Cortex of kidney (tissue), 1 donor: Measurements from ENCODE around the gene C11orf52.
"Not testable (repeated sequence)": the region's sequence is repeated elsewhere in the genome, so short reads cannot be mapped to it uniquely, and the experiment has no call there.

Source experiments
- DNase-seq: peaks from one replicate; lab custom pipeline; 2025; lab: John Stamatoyannopoulos, UW

C11orf52 gene

DNA sequence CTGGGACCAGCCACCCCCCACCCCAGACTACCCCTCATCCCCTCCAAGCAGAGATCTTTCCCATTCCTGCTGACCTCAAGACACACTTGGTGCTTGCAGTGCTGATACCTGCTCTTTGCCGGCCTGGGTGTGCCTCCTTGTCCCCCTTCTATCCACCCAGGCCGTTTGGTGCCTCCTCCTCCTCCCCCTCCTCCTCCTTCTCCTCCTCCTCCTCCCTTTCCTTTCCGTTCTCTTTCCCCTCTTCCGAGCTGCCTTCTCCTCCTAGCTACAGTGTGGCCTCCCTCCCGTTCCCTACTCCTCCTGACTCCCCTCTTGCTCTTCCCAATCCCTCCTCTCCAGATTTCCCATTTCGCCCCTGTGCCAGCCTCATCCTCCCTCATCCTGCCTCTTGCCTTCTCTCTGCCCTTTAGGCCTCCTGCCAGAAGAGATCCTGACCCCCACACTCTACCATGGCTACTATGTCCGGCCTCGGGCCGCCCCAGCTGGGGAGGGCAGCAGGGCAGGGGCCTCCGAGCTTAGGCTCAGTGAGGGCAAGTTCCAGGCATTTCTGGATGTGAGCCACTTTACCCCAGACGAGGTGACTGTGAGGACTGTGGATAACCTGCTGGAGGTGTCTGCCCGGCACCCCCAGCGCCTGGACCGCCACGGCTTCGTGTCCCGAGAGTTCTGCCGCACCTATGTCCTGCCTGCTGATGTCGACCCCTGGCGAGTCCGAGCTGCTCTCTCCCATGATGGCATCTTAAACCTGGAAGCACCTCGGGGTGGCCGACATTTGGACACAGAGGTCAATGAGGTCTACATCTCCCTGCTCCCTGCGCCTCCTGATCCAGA lies 5.5 kb upstream of the C11orf52 start:
- DNase-seq = no peak

DNA sequence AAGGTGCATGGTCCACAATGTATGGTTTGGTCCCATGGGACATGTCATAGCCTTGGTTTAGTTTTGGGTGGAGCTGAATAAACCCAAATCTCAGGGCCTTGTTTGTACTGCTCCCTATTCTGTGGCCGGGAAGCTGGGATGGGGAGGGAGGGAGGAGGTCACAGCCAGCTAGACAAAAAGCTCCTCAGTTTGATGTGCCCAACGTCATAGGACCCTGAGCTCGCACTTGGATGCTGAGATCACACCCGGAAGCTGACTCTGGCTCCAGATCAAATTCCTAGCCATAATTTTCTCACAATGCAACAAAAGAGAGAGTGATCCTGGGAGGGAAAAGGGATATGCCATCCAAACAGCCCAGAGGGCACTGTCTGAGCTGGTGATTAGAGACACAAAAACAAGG lies 4.7 kb upstream of the C11orf52 start:
- no peak for DNase-seq

DNA sequence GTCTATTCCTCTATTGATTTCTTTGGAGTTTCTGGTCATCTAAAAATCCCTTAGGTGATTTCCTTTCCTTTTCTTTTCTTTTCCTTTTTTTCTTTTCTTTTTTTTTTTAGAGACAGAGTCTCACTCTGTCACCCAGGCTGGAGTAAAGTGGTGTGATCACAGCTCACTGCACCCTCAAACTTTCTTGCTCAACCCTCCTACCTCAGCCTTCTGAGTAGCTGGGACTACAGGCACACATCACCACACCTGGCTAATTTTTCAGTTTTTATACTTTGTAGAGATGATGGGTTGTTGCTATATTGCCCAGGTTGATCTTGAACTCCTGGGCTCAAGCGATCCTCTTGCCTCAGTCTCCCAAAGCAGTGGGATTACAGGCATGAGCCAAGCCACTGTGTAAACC lies 1.9 kb upstream of the C11orf52 start:
- no peak for DNase-seq

DNA sequence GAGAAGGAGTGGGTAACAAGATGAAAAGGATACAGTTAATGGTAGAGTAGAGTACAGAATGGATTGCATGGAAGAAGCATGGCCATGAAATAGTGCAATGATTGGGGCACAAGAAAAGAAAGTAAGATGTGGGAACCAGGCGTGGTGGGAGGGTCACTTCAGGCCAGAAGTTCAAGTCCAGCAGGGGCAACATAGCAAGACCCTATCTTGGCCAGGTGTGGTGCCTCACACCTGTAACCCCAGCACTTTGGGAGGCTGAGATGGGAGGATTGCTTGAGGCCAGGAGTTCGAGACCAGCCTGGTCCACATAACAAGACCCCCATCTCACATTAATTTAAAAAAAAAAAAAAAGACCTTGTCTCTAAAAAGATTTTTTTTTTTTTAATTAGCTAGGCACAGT lies 1.4 kb upstream of the C11orf52 start:
- no peak for DNase-seq

DNA sequence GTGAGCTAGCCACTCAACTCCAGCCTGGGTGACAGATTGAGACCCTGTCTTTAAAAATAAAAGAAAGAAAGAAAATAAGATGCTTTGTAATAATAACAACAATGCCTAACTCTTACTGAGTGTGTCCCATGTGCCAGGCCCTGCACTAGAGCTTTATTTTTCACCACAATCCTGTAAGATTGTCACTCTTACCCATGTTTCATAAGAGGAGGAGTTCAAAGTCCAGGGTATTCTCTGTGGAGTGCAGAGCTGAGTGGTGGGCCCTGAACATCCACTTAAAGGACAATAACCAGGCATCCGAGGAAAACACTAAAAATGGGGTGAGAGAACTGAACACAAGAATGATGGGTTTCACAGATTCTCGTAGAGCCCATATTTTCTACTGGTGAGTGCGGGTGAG lies 925 bp upstream of the C11orf52 start:
- no peak for DNase-seq

DNA sequence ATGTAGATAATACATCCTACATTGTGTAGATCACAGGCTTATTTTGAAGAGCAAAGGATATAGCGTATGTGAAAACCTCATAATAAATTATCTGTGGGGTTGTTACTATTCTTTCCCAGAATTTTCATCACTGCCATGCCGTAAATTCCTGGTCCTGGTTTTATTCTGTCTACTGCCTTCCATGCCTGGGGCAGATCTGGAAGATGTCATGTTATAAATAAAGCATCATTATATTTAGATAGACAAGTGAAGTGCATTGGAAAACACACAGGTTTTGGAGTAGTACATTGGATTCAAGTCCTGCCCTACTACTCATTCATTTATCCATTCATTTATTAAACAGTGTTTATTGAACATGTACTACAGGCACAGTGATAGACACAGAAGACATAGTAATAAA lies 2.2 kb downstream of the C11orf52 start:
- DNase-seq = no peak

DNA sequence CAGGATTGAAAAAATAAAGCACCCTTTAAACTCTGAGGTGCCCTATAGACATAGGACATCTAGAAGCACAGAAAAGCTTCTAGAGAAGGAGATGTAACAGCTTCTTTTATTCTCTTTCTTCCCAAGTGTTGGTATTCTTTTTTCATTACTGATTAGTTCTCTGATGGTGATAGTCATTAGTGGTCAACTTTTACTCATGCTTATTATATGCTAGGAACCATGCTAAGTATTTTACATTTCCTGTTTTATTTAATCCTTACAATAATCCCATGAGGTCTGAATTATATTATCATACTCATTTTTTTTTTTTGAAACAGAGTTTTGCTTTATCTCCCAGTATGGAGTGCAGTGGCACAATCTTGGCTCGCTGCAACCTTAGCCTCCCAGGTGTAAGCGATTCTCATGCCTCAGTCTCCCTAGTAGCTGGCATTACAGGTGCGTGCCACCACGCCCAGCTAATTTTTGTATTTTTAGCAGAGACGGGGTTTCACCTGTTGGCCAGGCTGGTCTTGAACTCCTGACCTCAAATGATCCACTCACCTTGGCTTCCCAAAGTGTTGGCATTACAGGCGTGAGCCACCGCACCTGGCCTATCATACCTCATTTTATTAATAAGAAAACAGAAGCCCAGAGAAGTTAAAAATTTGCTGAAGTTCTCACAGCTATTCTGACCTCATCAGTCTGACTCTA lies 3.0 kb downstream of the C11orf52 start:
- DNase-seq = no peak

DNA sequence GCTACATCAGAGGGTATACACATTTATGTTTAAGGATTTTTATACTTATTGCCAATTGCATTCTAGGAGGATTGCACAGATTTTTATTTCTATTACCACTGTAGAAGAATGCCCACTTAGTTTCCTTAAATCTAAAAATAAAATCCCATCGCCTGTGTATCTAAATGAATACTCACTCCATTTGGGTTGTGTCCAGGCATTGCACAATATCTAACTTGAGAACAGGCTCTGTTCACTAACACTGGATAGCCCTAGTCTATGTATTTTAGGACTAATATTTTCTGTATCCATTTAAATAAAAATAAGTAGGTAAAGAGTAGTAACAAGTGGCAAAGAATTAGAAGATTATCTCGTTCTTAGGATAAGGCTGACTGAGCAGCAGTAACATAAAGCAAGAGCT lies 4.1 kb downstream of the C11orf52 start:
- no peak for DNase-seq

DNA sequence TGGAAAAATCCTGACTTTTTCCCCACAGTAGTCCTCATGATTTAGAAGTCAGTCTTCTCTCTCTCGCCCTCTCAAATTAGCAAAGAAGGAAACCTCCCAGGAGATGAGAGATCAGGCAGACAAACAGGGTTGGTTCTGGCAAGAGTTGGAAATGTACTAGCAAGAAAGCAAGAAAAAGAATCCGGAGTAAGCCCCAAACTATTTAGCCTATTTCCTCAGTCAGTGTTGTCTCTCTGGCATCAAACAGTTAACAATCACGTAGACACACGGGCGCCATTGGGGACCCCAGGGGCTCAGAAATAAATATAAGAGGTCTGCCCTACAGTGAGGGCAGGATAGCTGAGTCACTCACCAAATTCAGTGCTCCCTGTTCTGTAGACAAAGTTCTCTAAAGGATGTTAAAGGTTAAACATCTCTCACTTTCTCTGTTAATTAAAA lies 4.7 kb downstream of the C11orf52 start:
- no peak for DNase-seq

DNA sequence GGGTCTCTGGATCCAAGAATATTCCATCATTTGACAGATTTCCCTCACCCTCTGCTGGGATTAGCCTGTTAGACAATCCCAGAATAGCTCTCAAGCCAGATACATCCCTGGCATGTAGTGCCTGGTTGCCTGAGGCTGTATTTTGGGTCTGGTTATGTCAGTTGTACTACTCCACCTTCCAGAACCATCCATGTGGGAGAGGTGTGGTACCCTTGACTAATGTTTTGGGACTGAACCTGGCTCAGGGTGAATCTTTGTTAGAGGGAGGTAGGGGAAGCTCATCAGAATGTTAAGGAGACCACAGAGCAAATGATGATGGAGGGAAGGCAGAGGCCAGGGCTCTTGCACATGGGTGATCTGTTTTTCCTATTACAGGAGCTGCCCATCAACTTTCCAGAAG lies 5.2 kb downstream of the C11orf52 start:
- no peak for DNase-seq

DNA sequence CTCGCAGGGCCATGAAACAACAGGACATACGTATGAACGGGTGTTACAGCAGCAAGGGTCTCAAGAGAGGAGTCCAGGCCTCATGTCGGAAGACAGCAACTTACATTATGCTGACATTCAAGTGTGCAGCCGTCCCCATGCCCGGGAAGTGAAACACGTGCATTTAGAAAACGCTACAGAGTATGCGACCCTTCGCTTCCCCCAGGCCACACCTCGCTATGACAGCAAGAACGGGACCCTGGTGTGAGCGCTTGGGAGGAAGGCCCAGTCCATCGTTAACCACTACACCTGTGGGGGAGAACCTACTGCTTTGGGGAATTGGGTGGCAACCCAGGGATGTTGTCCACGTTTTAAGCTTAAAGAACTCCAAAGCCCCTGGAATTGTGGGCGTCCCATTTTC lies 7.2 kb downstream of the C11orf52 start:
- no peak for DNase-seq

DNA sequence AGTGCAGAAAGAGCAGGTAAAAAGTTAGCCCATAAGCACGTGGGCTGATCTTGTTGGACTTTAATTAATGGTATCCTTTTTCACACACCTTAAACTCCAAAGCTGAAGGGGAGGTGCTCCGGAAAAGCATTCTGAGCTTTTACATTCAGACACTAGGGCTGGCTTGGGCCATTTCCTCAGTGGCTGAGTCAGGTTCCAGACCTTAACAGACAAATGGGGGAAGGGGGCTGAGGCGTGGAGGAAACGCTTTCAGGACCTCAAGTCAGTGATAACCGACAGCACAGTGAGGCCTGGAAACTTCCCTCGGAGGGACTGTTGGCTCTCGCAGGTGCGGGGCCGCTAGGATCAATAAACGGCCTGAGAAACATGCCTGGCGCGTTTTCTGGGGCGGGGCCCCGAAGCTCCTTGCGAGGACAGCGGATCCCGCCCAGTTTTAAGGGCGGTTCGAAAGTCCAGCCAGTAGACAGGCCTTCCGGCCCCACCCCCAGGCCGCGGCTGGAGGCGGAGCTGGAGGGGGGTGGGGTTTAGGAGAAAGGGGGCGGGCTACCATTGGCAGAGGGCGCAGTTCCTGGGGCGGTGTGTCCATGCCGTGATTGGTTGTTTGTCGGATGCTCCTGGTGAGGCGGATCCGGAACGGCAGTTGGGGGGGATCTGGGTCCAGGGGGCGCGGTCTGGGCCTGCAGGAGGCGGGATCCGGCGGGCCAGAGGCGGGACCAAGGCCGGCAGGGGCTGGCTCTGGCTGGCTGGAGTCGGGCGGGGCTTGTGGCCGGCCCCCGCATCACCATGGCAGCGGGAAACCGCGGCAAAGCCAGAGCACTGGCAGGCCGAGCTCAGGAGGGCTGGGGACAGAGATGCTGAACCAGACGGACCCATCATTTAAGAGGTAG lies 8.0 kb downstream of the C11orf52 start:
- DNase-seq = peak; percentile 78

DNA sequence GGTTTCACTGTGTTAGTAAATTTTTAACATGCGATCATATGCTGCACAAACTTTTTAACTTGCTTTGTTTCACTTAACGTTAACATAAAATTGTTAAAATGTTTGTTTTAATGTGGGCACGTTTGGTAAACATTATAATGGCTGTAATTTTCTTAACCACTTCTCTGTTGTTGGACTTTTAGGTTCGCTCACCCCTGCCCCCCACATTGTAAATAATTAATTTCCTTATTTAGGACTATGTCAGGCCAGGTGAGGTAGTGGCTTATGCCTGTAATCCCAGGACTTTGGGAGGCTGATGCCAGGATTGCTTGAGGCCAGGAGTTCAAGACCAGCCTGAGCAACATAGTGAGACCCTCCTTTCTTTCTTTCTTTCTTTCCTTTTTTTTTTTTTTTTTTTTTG lies 11.8 kb downstream of the C11orf52 start:
- no peak for DNase-seq

DNA sequence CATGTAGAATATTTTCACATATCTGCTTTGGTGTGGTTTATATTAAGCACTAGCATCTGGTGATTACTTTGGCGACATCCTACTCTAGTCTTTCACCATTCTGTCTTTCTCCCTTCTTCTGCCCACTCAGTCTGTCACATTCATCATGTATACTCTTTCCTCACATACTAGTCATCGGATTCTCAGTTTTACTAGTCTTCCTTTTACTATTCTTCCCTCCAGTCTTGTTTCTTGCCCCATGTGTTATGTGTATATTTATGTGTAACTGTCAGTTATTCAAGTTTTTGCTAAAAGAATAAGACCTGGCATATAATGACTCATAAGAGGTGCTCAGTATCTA lies 13.9 kb downstream of the C11orf52 start:
- no peak for DNase-seq

DNA sequence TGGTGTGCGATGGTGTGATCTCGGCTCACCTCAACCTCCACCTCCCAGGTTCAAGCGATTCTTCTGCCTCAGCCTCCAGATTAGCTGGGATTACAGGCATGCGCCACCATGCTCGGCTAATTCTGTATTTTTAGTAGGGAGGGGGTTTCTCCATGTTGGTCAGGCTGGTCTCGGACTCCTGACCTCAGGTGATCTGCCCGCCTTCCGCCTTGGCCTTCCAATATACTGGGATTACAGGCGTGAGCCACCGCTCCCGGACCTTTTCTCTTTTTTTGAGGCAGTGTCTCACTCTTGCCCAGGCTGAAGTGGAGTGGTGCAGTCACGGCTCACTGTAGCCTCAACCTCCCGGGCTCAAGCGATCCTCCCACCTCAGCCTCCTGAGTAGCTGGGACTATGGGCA lies 14.5 kb downstream of the C11orf52 start:
- not testable (repeated sequence) for DNase-seq

DNA sequence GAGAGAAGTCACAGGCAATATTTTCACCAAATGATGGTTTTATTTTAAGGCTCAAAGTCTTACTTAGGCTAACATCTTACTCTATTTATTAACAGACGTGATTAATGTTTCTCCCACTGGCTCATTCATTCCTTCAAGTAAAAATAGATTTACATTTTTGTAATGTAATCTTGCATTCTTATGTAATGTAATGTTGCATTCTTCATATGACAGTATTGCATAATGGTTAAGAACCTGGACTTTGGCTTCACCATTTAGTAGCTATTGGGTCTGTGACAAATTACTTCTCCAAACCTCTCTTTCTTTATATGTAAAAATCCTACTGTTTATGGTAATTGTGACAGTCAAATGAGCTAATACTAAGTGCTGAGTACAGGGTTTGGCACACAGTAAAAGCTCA lies 15.2 kb downstream of the C11orf52 start:
- no peak for DNase-seq

DNA sequence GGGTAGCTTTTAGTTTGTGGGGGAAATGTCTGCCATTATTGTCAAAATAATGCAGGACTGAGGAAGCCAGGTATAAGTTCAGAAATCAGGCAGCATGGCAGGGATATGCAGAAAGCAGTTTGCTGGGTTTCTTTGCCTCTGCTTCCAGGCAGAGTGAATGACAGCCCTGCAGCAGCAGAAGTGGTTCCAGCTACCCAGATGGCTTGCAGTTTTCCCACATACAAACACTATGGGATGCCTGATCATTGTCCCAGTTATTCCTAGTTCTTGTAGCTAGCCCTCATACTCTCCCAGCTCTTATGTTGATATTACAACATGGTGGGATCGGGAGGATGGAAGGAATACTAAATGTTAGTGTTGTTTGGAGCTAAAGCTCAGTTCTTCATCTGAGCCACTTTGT lies 15.6 kb downstream of the C11orf52 start:
- DNase-seq = no peak

DNA sequence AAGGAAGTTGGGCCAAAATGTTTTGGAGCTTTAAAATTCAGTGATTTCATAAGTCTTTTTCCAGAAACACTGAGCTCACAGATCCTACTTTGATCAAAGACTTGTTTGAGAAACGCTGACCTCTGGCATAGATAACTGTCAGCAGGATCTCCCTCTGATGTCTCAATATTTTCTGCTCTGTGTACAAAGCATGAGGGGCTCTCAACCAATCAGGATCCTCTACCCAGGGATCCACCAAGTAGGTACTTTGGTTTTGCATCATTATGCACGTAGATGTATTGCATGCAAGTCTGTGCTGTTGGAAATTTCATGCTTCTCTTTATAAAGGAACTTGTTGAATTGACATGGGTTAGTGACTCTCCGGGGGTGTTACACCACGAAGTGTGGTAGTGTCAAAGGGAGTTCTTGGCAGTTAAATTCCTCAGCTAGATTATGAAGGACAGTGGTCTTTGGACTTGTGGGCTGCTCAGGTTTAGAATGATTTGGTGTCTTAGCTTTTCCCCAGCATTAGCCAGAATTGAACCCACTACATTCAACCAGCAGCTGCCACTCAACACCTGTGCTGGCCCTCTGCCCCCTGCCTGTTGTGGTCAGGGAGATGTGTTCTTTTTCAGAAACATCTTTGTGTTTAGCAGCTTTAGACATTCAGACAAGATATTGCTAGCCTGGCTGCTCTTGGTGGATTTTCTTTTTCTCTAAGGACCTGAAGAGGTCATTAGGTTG lies 16.8 kb downstream of the C11orf52 start:
- DNase-seq = no peak

DNA sequence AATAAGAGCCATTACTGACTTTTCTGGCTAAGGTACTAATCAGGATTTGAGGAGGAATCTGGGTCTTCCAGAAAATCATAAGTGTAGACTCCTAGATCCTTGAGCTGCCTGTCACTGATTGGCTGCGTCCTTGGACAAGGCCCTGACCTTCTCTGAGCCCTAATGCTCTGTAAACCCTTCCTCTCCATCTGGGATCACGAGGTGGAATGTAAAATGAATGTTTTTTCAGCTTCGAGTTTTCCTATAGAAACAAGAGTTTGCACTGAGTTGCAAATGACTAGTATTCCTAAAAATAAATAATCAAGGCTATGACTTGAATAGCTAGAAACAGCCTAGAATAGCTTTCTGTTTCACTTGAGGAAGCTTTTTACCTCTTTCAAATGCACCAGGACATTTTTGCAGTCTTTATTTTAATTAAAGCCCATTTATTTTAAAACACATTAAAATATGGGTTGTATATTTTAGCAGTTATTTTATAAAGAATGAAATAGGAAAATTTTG lies 17.4 kb downstream of the C11orf52 start:
- DNase-seq = no peak

DNA sequence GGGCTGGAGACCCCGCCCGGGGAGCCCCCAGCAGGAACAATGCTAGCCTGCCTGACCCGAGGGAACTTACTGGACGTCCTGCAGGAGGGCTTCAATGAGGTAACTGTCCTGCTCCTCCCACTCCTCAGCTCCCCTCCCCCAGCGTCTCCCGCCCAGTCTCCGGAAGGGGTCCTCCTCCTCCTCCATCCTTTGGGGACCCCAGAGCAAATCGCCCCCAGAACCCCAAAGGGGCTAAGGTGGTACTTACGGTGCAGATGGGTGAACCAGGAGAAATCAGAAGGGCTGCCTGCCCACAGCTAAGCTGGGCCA lies 18.7 kb downstream of the C11orf52 start:
- no peak for DNase-seq

DNA sequence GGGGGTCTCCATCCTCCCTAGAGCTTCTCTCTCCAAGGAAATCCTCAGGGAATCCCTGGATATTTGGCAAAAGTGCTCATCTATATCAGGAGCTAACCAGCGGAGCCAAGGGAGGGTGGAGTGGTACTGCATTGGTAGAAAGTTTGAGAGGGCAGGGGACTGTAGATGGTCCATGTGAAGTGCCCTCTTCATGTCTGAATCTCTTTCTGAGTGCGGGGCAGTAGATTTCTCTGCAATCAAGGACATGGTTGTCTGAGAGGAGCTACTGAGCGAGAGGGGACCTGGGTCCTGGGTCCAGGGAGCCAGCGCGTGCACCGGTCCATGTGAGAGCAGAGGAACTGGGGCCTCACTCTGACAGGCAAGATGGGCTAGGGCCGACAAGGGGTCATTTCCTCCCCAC lies 19.1 kb downstream of the C11orf52 start:
- no peak for DNase-seq

DNA sequence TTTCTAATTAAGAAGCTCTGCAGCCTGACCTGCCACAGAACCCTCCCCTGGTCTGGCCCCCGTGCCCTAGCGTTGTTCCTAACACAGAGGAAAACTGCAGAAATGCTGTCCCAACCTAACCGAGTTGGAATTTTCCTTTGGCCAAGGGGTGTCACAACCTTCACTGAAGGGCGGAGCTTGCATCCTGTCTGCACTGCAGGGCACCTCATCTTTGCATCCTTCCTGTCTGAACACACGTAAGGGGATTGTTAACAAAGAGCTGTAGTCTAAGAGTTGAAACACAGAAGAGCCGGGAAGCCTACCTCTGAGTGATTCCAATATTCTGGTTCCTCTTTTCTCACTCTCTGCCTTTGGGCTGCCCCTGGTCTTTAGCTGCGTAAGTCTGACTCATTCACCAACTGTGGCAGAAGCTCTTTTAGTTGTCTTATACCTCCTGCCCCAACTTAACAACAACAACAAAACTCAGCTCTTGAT lies 20.0 kb downstream of the C11orf52 start:
- no peak for DNase-seq
